A549 treated with AZD9567 at 1 μM for 4 hours (cell line): ENCODE data around the gene SIRT1. TPM values are rescaled to one million over a fixed set of nuclear protein-coding genes. Genes with fewer than 3 reads are reported as not detected.

Experiments used
- total RNA-seq: library from RNA; stranded (reverse); fragments of 200-300 nt; extraction: Qiagen RNA extraction; gene quantifications from 5 replicates; pipeline ENCODE4 v1.2.3, GENCODE V29; 2022; ENCODE audit not compliant: insufficient read depth

The SIRT1 gene
- 18.5 to 26.1 TPM (median 18.8 TPM) in 5 replicates for total RNA-seq

GRCh38 chr10:67884313-67884841 is at the start of gene SIRT1:
Gene SIRT1, plus strand, starts transcription at chr10:67884656. Its CDS starts 66 bp downstream, at chr10:67884722.

DNA sequence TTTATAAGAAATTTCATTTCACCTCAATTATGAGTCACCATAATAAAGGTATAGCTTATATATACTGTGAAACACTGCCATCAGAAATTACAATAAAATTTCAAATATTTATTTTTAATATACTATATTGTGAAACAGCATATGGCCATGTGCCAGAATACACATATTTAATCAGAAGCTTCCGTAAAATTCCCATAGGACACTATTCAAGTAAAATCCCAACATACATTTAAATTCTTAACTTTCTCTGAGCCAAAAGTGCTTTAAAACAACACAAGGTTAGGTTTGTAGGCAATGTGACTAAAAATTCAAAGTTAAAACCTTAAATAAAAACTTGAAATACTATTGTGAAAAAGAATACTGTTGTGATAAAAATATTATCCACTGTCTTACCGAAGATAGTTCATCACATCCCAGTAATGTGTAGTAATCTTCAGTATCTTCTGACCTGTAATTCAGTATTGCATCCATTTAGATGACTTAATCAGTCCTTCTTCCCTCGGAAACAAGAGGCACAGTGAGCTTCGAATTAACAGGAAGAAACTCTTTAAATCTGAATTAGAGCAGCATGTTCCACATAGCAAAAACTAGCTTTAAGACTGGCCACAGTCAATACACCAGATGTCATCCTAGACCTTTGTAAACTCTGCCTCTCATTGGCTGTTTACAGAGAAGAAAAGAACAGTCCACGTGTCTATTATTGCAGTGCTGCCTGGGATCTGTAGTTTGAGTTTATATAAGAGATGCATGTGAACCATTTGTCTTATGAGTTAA is 46.7 kb upstream of the SIRT1 start, which contains the start of gene DNAJC12:
Gene DNAJC12, minus strand, starts transcription at position 648 of the 774 bp plus-strand sequence. Its CDS starts 177 bp downstream, at position 471.

Other genes starting within 250 kb of the SIRT1 start
- not detected in 5 replicates for gene CTNNA3, start 188.5 kb upstream of the SIRT1 start, total RNA-seq
- gene DNAJC12, start 46.5 kb upstream of the SIRT1 start, total RNA-seq = 43.9 to 58.1 TPM (median 48.4 TPM) in 5 replicates
- 25.7 to 44.2 TPM (median 31.3 TPM) in 5 replicates for gene HERC4, start 190.6 kb downstream of the SIRT1 start, total RNA-seq
- gene MYPN, start 224.8 kb downstream of the SIRT1 start, total RNA-seq = 1.8 to 2.4 TPM (median 2.3 TPM) in 5 replicates